ENCODE results near the gene DYNLT2B.

GRCh38 chr3:196335503-196335948, 17.5 kb upstream of the DYNLT2B start:
- TF ChIP-seq MAX (IDR thresholded peaks at IDR 0.05) (no peak), CTCF (IDR thresholded peaks at IDR 0.05; ENCODE audit: low read depth, low read length, missing input control) (no peak), SP1 (IDR thresholded peaks at IDR 0.05) (no peak), ATF3 (IDR thresholded peaks at IDR 0.05) (no peak), YY1 (IDR thresholded peaks at IDR 0.05) (no peak), TAF1 (conservative IDR thresholded peaks at IDR 0.05) (no peak), JUND (IDR thresholded peaks at IDR 0.05) (no peak), RAD21 (IDR thresholded peaks at IDR 0.05) (no peak), EGR1 (IDR thresholded peaks at IDR 0.05; ENCODE audit: low read depth in 2 of 2) (no peak), NR2F2 (IDR thresholded peaks at IDR 0.05) (no peak), GABPA (IDR thresholded peaks at IDR 0.05 in 1 of 2, conservative IDR thresholded peaks at IDR 0.05 in 1 of 2) (no peak), ZBTB33 (IDR thresholded peaks at IDR 0.05) (no peak)

All from liver (tissue), 3 donors.